Parathyroid adenoma (tissue), 2 donors: Measurements from ENCODE around the gene RGS3.

Experiments
- H2AFZ ChIP-seq: fragments of 300-600 bp; sonication (generic); one replicate; pipeline ENCODE4 v1.7.0; 2017; ENCODE audit warnings: antibody characterized with exemption, mild to moderate bottlenecking
- H3K27ac ChIP-seq: fragments of 300-600 bp; sonication (generic); one replicate; pipeline ENCODE4 v1.7.0; 2017
- H3K27me3 ChIP-seq: fragments of 300-600 bp; sonication (generic); one replicate; pipeline ENCODE4 v1.7.0; 2017; ENCODE audit warnings: low read length; ENCODE audit not compliant: control insufficient read depth, insufficient read depth
- H3K36me3 ChIP-seq: fragments of 300-600 bp; sonication (generic); one replicate; pipeline ENCODE4 v1.7.0; 2017; ENCODE audit warnings: low read length; ENCODE audit not compliant: control insufficient read depth, insufficient read depth
- H3K4me1 ChIP-seq: fragments of 300-600 bp; sonication (generic); one replicate; pipeline ENCODE4 v1.7.0; 2017; ENCODE audit warnings: control low read depth
- H3K4me2 ChIP-seq: fragments of 300-600 bp; sonication (generic); one replicate; pipeline ENCODE4 v1.7.0; 2017; ENCODE audit warnings: low read length
- H3K4me3 ChIP-seq: fragments of 300-600 bp; sonication (generic); one replicate; pipeline ENCODE4 v1.7.0; 2017; ENCODE audit warnings: low read depth, low read length
- H3K79me2 ChIP-seq: fragments of 300-600 bp; sonication (generic); one replicate; pipeline ENCODE4 v1.7.0; 2017; ENCODE audit warnings: control low read depth
- H3K9ac ChIP-seq: fragments of 300-600 bp; sonication (generic); one replicate; pipeline ENCODE4 v1.7.0; 2017; ENCODE audit warnings: mild to moderate bottlenecking
- H3K9me3 ChIP-seq: fragments of 300-600 bp; sonication (generic); one replicate; pipeline ENCODE4 v1.7.0; 2017; ENCODE audit warnings: low read length; ENCODE audit not compliant: control insufficient read depth
- TF ChIP-seq, protein P1 (sequence below): fragments of 300-600 bp; sonication (generic); IDR thresholded peaks from one replicate; pipeline ENCODE4 v1.7.0; 2017; ENCODE audit warnings: antibody characterized with exemption, mild to moderate bottlenecking
- donor health status: primary hyperparathyroidism.

Gene RGS3

DNA sequence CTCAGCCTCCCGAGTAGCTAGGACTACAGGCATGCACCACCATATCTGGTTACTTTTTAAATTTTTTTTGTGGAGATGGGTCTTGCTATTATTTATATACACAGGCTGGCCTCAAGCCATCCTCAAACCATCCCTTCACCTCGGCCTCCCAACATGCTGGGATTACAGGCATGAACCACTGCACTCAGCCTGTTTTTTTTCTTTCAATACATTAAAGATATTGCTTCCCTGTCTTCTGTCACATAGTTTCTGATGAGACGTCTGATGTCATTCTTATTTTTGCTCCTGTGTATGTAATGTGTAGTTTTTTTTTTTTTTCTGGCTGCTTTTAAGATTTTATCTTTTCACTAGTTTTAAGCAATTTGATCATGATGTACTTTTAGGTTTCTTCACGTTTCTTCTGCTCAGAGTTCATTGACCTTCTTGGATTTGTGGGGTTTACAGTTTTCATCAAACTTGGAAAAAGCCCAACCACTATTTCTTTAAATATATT is 11.4 kb upstream of the RGS3 start:
- Histone ChIP-seq H3K4me2 (no peak overlapping the region), H3K9me3 (no peaks in the 10 kb centered on the region), H3K36me3 (no peaks in the 10 kb centered on the region), H3K27ac (no peak overlapping the region), H3K27me3 (no peaks in the 10 kb centered on the region), H3K4me3 (no peak overlapping the region), H3K9ac (no peak overlapping the region), H3K79me2 (no peaks in the 10 kb centered on the region), H3K4me1 (no peaks in the 10 kb centered on the region), H2AFZ (no peak overlapping the region)
- TF ChIP-seq, protein P1, sequence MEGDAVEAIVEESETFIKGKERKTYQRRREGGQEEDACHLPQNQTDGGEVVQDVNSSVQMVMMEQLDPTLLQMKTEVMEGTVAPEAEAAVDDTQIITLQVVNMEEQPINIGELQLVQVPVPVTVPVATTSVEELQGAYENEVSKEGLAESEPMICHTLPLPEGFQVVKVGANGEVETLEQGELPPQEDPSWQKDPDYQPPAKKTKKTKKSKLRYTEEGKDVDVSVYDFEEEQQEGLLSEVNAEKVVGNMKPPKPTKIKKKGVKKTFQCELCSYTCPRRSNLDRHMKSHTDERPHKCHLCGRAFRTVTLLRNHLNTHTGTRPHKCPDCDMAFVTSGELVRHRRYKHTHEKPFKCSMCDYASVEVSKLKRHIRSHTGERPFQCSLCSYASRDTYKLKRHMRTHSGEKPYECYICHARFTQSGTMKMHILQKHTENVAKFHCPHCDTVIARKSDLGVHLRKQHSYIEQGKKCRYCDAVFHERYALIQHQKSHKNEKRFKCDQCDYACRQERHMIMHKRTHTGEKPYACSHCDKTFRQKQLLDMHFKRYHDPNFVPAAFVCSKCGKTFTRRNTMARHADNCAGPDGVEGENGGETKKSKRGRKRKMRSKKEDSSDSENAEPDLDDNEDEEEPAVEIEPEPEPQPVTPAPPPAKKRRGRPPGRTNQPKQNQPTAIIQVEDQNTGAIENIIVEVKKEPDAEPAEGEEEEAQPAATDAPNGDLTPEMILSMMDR = no peak

DNA sequence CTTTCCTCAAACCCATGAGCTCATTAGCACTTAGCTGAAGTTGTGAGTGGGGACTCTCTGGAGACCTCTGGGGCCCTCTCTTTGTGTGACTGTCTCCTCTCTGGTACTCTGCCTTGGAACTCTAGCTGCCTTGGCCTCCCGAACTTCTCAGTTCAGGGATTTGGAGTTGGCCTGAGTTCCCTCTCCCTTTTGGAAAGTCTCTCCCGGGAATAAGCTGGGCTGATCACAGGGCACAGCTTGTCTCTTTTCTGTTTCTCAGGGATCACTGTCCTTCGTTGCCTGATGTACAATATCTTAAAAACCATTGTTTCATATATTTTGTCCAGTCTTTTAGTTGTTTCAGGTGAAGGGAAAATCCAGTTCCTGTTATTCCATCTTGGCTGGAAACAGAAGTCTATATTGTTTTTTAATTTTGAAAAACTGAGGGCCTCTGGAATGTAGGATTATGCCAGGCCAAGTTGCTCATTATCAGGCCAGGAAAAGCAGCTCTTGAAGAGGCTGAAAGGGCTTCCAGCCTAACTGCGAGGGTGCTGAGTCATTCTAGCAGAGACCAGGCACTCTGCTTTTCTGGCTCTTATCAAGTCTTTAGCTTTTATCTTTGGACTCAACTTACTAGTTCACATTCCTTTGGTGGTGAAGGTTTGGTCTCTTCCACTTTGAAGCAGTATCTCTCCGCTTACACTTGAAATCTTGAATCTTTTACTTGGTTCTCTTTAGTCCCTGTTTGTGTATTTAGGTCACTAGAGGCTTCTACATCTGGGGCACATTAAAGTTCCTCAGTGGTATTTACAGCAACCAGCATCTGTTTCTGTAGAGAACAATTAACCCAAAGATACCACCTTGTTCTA is 8.4 kb upstream of the RGS3 start:
- TF ChIP-seq, protein P1 = no peak
- Histone ChIP-seq H3K4me2 (no peak overlapping the region), H3K79me2 (no peaks in the 10 kb centered on the region), H3K4me3 (no peak overlapping the region), H2AFZ (peak overlapping the region; percentile 62), H3K9me3 (no peaks in the 10 kb centered on the region), H3K27ac (peak overlapping the region; percentile 47), H3K4me1 (no peaks in the 10 kb centered on the region), H3K9ac (no peak overlapping the region), H3K36me3 (no peaks in the 10 kb centered on the region), H3K27me3 (no peaks in the 10 kb centered on the region)

DNA sequence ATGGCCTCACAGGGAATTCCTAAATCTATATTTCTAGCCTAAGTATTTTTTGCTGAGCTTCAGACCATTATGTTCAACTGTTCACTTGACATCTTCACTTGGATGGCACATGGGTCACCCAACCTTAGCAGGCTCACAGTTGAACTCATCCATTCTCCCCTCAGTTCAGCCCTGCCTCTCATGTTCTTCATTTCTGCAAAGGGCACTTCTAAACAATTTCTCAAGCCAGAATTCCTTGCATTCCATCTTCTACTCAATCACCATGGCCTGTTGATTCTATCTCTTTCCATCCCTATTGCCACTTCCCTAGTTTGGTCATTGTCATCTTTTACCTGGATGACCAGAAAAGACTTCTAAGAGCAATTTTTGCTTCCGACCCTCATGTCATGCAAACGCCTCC is 7.3 kb upstream of the RGS3 start:
- no peak overlapping the region for H2AFZ ChIP-seq
- no peaks in the 10 kb centered on the region for H3K9me3 ChIP-seq
- H3K4me3 ChIP-seq = no peak overlapping the region
- no peaks in the 10 kb centered on the region for H3K79me2 ChIP-seq
- no peak overlapping the region for H3K4me2 ChIP-seq
- no peaks in the 10 kb centered on the region for H3K27me3 ChIP-seq
- no peak overlapping the region for H3K27ac ChIP-seq
- TF ChIP-seq, protein P1 = no peak
- H3K36me3 ChIP-seq = no peaks in the 10 kb centered on the region
- no peaks in the 10 kb centered on the region for H3K4me1 ChIP-seq
- no peak overlapping the region for H3K9ac ChIP-seq

DNA sequence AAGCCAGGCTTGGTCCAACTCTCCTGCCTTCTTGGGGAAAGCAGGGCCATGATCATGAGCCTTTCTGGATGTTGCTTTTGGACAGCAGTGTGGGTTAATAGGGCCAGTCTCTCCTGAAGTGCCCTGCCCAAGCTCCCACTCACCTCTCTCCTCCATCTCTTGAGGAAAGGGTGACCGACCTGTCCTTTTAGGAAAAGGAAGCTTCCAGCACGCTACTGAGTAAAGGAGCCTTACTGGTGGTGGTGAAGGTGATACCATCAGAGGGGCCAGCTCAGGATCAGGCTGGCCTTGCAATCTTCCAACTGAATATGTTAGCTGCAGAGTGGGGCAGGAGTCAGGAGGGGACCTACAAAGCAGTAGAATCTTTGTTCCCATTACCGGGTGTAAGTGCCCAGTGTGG is 2.2 kb upstream of the RGS3 start:
- H3K4me1 ChIP-seq = peaks cover 2% of the 10 kb centered on the region
- no peaks in the 10 kb centered on the region for H3K9me3 ChIP-seq
- H3K36me3 ChIP-seq = no peaks in the 10 kb centered on the region
- no peaks in the 10 kb centered on the region for H3K79me2 ChIP-seq
- no peak overlapping the region for H3K27ac ChIP-seq
- H3K27me3 ChIP-seq = no peaks in the 10 kb centered on the region
- H2AFZ ChIP-seq = no peak overlapping the region
- TF ChIP-seq, protein P1 = no peak
- H3K9ac ChIP-seq = no peak overlapping the region
- H3K4me2 ChIP-seq = no peak overlapping the region
- no peak overlapping the region for H3K4me3 ChIP-seq

DNA sequence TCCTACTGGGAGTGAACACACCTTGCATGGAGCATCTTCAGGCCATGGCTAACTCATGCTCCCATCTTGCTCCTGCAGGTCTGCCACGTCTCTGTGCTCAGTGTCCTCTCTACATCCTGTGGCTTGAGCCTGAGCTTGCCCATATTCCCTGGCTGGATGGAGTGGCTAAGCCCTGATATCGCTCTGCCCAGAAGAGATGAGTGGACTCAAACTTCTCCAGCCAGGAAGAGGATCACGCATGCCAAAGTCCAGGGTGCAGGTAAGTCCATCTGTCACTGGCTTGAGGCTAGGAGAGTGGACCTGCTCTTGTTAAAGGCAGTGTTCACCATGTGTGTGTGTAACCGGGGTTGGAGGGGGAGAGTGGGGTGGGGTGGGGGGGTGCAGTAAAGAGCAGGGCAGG is 1.6 kb upstream of the RGS3 start:
- Histone ChIP-seq H2AFZ (no peak overlapping the region), H3K27ac (no peak overlapping the region), H3K4me3 (no peak overlapping the region), H3K27me3 (no peaks in the 10 kb centered on the region), H3K9ac (no peak overlapping the region), H3K4me1 (peaks cover 2% of the 10 kb centered on the region), H3K36me3 (no peaks in the 10 kb centered on the region), H3K79me2 (no peaks in the 10 kb centered on the region), H3K9me3 (no peaks in the 10 kb centered on the region), H3K4me2 (no peak overlapping the region)
- TF ChIP-seq, protein P1 = no peak
